DOHH2 (cell line): ENCODE data around the gene PALM2AKAP2.

Experiments
- CTCF ChIP-seq: fragments of 200-600 bp; sonication (generic); IDR thresholded peaks from one replicate; pipeline ENCODE4 v1.5.1; 2014; ENCODE audit warnings: antibody characterized with exemption, mild to moderate bottlenecking, low read depth, low read length; ENCODE audit not compliant: poor library complexity, severe bottlenecking
- EZH2phosphoT487 ChIP-seq: fragments of 200-600 bp; sonication (generic); IDR thresholded peaks from 2 replicates; pipeline ENCODE4 v1.6.1; 2017; ENCODE audit warnings: borderline replicate concordance, mild to moderate bottlenecking, antibody characterized with exemption, low read length, moderate library complexity, mixed read lengths

- no peak for TF ChIP-seq CTCF
- TF ChIP-seq EZH2phosphoT487 = no peak
Measured at GRCh38 chr9:109759589-109759988, 20.4 kb upstream of the PALM2AKAP2 start.
